ENCODE data around the gene PHACTR1.

The PHACTR1 gene

DNA sequence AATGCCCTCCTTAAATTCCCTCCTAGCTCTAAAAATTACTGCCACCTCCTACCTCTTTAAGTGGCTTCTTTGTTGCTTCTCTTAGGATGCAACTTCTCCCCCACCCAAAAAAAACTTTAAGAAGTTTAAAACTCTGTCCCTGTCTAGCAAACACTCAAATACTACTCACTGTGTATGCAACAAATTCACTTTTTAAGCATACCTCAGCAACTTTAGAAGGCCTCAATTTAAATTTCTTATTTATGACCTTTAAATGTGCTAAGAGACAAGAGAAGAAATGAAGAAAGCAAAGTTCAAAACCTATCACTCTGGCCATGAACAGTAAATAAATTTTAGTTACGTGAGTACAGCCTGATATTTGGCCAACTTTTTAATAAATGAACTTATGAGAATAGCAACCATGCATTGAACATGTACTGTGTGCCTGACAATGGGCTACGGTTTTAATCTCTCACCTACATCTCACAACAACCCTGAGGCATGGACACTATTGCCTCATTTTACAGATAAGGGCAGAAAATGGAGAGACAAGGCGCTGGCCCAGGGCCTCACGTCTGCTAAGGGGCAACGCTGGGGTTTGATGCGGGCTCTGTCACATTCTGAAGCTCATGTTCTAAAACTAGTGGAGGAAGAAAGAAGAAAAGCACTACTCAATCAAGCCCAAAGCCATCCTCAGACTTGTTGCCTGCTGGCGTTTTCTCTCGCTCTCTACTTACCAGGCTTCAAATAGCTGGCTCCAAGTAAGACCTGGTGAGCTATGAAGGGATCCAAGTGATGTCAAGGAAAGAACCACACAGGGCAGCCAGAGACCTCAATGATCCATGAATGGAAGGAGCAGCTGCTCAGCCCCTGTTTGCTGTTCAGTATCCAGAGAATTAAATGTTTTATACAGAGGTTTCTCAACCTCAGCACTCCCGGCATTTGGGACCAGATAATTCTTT lies 512.0 kb downstream of the PHACTR1 start:
- Histone ChIP-seq H3K36me3 (ENCODE audit: insufficient read depth, low read length) (no peaks in the 10 kb centered on the region), H3K27ac (ENCODE audit: low read depth, low read length, poor library complexity, severe bottlenecking) (no peak overlapping the region), H3K4me3 (ENCODE audit: low read depth, low read length, poor library complexity, severe bottlenecking) (no peak overlapping the region), H3K9me3 (ENCODE audit: low read length) (no peaks in the 10 kb centered on the region), H3K4me1 (ENCODE audit: insufficient read depth, low read length, severe bottlenecking) (peaks cover 9% of the 10 kb centered on the region), H3K4me2 (ENCODE audit: low read length) (no peak overlapping the region), H3K79me2 (ENCODE audit: insufficient read depth, low read length) (no peaks in the 10 kb centered on the region), H3K9ac (ENCODE audit: low read length) (no peak overlapping the region), H3F3A (ENCODE audit: insufficient read depth, low read length) (no peaks in the 10 kb centered on the region), H3K9me2 (ENCODE audit: low read depth, low read length) (no peaks in the 10 kb centered on the region), H4K20me1 (ENCODE audit: insufficient read depth, low read length) (no peaks in the 10 kb centered on the region), H2AFZ (ENCODE audit: low read length) (no peak overlapping the region), H3K27me3 (ENCODE audit: insufficient read depth, low read length) (no peaks in the 10 kb centered on the region; the same call in 1 of the 2 replicates)
- TF ChIP-seq EZH2 (IDR thresholded peaks at IDR 0.05; ENCODE audit: borderline replicate concordance, low read length), result no peak
- TF ChIP-seq, protein P1, sequence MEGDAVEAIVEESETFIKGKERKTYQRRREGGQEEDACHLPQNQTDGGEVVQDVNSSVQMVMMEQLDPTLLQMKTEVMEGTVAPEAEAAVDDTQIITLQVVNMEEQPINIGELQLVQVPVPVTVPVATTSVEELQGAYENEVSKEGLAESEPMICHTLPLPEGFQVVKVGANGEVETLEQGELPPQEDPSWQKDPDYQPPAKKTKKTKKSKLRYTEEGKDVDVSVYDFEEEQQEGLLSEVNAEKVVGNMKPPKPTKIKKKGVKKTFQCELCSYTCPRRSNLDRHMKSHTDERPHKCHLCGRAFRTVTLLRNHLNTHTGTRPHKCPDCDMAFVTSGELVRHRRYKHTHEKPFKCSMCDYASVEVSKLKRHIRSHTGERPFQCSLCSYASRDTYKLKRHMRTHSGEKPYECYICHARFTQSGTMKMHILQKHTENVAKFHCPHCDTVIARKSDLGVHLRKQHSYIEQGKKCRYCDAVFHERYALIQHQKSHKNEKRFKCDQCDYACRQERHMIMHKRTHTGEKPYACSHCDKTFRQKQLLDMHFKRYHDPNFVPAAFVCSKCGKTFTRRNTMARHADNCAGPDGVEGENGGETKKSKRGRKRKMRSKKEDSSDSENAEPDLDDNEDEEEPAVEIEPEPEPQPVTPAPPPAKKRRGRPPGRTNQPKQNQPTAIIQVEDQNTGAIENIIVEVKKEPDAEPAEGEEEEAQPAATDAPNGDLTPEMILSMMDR (IDR thresholded peaks at IDR 0.05; ENCODE audit: low read length), result no peak

DNA sequence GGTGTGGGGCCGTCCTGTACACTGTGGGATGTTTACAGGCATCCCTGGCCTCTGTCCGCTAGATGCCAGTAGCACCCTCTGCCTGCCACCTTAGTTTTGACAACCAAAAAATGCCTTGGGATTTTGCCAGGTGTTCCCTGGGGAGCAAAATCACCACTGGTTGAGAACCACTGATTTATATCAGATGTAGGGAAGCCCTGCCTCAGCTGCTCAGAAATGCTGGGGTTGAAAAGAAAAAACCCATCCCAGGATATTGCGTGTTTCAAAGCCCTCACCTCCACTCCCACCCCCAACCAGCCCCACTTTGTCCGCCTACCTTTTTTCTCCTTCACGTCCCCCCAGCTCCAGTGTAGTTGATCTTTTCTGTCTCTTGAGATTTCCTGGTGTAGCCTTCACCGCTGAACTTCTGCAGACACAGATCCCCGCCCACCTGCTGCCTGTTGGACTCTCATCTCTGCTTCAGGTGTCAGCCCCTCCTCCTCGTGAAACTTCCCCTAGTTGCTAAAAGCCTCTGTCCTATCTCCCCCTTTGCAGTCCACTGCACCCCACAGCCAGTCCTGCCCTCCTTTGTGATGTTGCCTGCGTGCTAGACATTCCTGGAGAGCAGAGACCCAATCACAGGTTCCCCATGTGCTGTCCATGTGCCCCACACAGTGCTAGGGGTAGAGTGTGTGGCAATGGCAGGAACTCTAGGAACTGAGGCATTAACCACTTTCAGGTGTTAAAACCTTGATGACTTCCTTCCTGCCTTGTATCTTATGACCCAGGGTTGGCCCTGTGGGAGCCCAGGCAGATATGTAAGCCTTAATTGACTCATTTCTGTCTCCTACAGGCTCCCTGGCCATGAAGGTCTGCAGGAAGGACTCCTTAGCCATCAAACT lies 512.9 kb downstream of the PHACTR1 start:
- TF ChIP-seq EZH2 (IDR thresholded peaks at IDR 0.05; ENCODE audit: borderline replicate concordance, low read length), result no peak
- TF ChIP-seq, protein P1 (IDR thresholded peaks at IDR 0.05; ENCODE audit: low read length), result peak; percentile 63
- H4K20me1 ChIP-seq (ENCODE audit: insufficient read depth, low read length), result no peaks in the 10 kb centered on the region
- no peak overlapping the region for H2AFZ ChIP-seq (ENCODE audit: low read length)
- H3K4me2 ChIP-seq (ENCODE audit: low read length), result no peak overlapping the region
- peaks cover 9% of the 10 kb centered on the region for H3K4me1 ChIP-seq (ENCODE audit: insufficient read depth, low read length, severe bottlenecking)
- no peak overlapping the region for H3K27ac ChIP-seq (ENCODE audit: low read depth, low read length, poor library complexity, severe bottlenecking)
- H3F3A ChIP-seq (ENCODE audit: insufficient read depth, low read length), result no peaks in the 10 kb centered on the region
- H3K9me3 ChIP-seq (ENCODE audit: low read length), result no peaks in the 10 kb centered on the region
- H3K9me2 ChIP-seq (ENCODE audit: low read depth, low read length), result no peaks in the 10 kb centered on the region
- no peak overlapping the region for H3K4me3 ChIP-seq (ENCODE audit: low read depth, low read length, poor library complexity, severe bottlenecking)
- no peak overlapping the region for H3K9ac ChIP-seq (ENCODE audit: low read length)
- H3K79me2 ChIP-seq (ENCODE audit: insufficient read depth, low read length), result no peaks in the 10 kb centered on the region
- no peaks in the 10 kb centered on the region for H3K36me3 ChIP-seq (ENCODE audit: insufficient read depth, low read length)
- H3K27me3 ChIP-seq (ENCODE audit: insufficient read depth, low read length), result no peaks in the 10 kb centered on the region; the same call in 1 of the 2 replicates

DNA sequence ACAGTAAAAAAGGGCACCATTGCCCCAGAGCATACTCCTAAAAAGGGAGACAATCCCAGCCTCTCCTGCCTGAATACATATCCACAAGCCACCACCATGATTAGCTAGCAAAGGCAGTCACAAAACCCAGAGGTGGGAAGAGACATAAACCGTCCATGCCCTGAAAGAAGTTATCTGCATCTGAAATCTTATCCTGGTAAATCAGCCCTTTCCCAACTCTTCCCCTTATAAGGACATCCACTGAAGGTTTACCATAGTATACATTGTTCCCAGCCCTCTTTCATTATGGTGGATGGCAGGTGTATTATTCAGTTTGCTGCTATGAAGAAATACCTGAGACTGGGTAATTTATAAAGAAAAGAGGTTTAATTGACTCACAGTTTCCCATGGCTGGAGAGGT lies 516.5 kb downstream of the PHACTR1 start:
- Histone ChIP-seq H3K4me1 (ENCODE audit: insufficient read depth, low read length, severe bottlenecking) (peaks cover 9% of the 10 kb centered on the region), H3K9ac (ENCODE audit: low read length) (no peak overlapping the region), H3K27me3 (ENCODE audit: insufficient read depth, low read length) (no peaks in the 10 kb centered on the region; the same call in 1 of the 2 replicates), H3K27ac (ENCODE audit: low read depth, low read length, poor library complexity, severe bottlenecking) (no peak overlapping the region), H2AFZ (ENCODE audit: low read length) (no peak overlapping the region), H3K4me2 (ENCODE audit: low read length) (no peak overlapping the region), H3K9me2 (ENCODE audit: low read depth, low read length) (no peaks in the 10 kb centered on the region), H3K4me3 (ENCODE audit: low read depth, low read length, poor library complexity, severe bottlenecking) (no peak overlapping the region), H3K36me3 (ENCODE audit: insufficient read depth, low read length) (no peaks in the 10 kb centered on the region), H3K79me2 (ENCODE audit: insufficient read depth, low read length) (no peaks in the 10 kb centered on the region), H3K9me3 (ENCODE audit: low read length) (no peaks in the 10 kb centered on the region), H4K20me1 (ENCODE audit: insufficient read depth, low read length) (no peaks in the 10 kb centered on the region), H3F3A (ENCODE audit: insufficient read depth, low read length) (no peaks in the 10 kb centered on the region)
- TF ChIP-seq EZH2 (IDR thresholded peaks at IDR 0.05; ENCODE audit: borderline replicate concordance, low read length), result no peak
- TF ChIP-seq, protein P1 (IDR thresholded peaks at IDR 0.05; ENCODE audit: low read length), result no peak

All from OCI-LY1 (cell line).